Esophagus squamous epithelium (tissue), 4 donors: ENCODE data around the gene ASB14.

ENCODE experiments used
- POLR2A ChIP-seq, 4 donors: fragments of 450-650 bp; IDR thresholded peaks; one replicate each; pipeline ENCODE4 v1.6.1; 2017; ENCODE audit warnings: antibody characterized with exemption in 4 of 4, mild to moderate bottlenecking in 4 of 4, moderate library complexity in 3 of 4
- TF ChIP-seq, protein P1 (sequence below), 6 experiments: fragments of 450-650 bp in 4 of 6; fragments of 200-600 bp in 2 of 6; sonication (generic) in 2 of 6; IDR thresholded peaks; one replicate each; pipeline ENCODE4 v1.5.1; 2016 to 2019; ENCODE audit warnings: antibody characterized with exemption in 6 of 6, mild to moderate bottlenecking in 4 of 6, moderate library complexity in 4 of 6

DNA sequence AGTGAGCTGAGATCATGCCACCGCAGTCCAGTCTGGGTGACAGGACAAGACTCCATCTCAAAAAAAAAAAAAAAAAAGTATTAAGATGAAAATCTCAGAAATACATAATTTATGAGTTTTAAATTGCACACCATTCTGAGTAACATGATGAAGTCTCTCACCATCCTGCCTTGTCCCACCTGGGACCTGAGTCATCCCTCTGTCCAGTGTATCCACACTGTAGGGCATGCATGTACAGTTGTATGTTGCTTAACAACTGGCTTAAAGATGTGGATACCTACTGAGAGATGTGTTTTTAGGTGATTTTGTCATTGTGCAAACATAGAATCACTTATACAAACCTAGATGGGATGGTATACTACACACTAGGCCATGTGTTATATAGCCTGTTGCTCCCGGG, 17.1 kb downstream of the ASB14 start:
- TF ChIP-seq, protein P1, sequence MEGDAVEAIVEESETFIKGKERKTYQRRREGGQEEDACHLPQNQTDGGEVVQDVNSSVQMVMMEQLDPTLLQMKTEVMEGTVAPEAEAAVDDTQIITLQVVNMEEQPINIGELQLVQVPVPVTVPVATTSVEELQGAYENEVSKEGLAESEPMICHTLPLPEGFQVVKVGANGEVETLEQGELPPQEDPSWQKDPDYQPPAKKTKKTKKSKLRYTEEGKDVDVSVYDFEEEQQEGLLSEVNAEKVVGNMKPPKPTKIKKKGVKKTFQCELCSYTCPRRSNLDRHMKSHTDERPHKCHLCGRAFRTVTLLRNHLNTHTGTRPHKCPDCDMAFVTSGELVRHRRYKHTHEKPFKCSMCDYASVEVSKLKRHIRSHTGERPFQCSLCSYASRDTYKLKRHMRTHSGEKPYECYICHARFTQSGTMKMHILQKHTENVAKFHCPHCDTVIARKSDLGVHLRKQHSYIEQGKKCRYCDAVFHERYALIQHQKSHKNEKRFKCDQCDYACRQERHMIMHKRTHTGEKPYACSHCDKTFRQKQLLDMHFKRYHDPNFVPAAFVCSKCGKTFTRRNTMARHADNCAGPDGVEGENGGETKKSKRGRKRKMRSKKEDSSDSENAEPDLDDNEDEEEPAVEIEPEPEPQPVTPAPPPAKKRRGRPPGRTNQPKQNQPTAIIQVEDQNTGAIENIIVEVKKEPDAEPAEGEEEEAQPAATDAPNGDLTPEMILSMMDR (IDR thresholded peaks at IDR 0.05) = no peak
- TF ChIP-seq POLR2A (IDR thresholded peaks at IDR 0.05) = no peak
